ENCODE measurements around the gene OSBPL3.

OSBPL3 gene

GRCh38 chr7:24864214-24864817 is 115.7 kb downstream of the OSBPL3 start:
- peaks cover 0 to 39% of the 10 kb centered on the region in 2 experiments; a peak in 2 of 3 replicates for H3K36me3 ChIP-seq (ENCODE audit: control insufficient read depth in 2 of 2, insufficient read depth in 1 of 2, low read length in 2 of 2)
- CTCF ChIA-PET, result interaction anchor here (0.8 kb wide), 1 partner anchor 401 kb away, joined by 3 read pairs; no protein-coding TSS in a partner anchor
- POLR2A ChIA-PET, result no interaction called here

GRCh38 chr7:24863626-24864025 is 116.4 kb downstream of the OSBPL3 start:
- no peaks in the 10 kb centered on the region for H3K4me1 ChIP-seq (ENCODE audit: control insufficient read depth, insufficient read depth, low read length)
- H3K27ac ChIP-seq (ENCODE audit: extremely low read depth, low read depth, low read length), result no peak overlapping the region
- no peaks in the 10 kb centered on the region for H3K9me3 ChIP-seq (ENCODE audit: control insufficient read depth, insufficient read depth, low read depth, low read length)
- no peak for TF ChIP-seq TCF7L2 (IDR thresholded peaks at IDR 0.05; ENCODE audit: borderline replicate concordance, low read depth, low read length)
- TF ChIP-seq ZNF175 (tag by site-specific recombination; IDR thresholded peaks at IDR 0.05), result no peak
- TF ChIP-seq ZNF677 (tag by site-specific recombination; IDR thresholded peaks at IDR 0.05), result no peak
- no peak for TF ChIP-seq ZNF398 (tag by site-specific recombination; IDR thresholded peaks at IDR 0.05)
- no peak for TF ChIP-seq CTCF (tag by site-specific recombination; IDR thresholded peaks at IDR 0.05)
- TF ChIP-seq ZNF544 (tag by site-specific recombination; IDR thresholded peaks at IDR 0.05), result no peak
- TF ChIP-seq PRDM1 (tag by site-specific recombination; IDR thresholded peaks at IDR 0.05), result no peak
- no peak for TF ChIP-seq ZNF221 (tag by site-specific recombination; IDR thresholded peaks at IDR 0.05; ENCODE audit: borderline replicate concordance)
- no peak for TF ChIP-seq ZNF645 (tag by site-specific recombination; IDR thresholded peaks at IDR 0.05)
- TF ChIP-seq GLI4 (tag by site-specific recombination; IDR thresholded peaks at IDR 0.05), result no peak
- TF ChIP-seq ZNF239 (tag by site-specific recombination; IDR thresholded peaks at IDR 0.05), result no peak
- TF ChIP-seq KLF10 (tag by site-specific recombination; IDR thresholded peaks at IDR 0.05), result no peak
- TF ChIP-seq ZNF426 (tag by site-specific recombination; IDR thresholded peaks at IDR 0.05), result no peak
- TF ChIP-seq ZNF701 (tag by site-specific recombination; IDR thresholded peaks at IDR 0.05), result no peak
- TF ChIP-seq ZNF501 (tag by site-specific recombination; IDR thresholded peaks at IDR 0.05), result no peak
- TF ChIP-seq EGR2 (tag by site-specific recombination; IDR thresholded peaks at IDR 0.05; ENCODE audit: low read depth), result no peak
- TF ChIP-seq REST (tag by site-specific recombination; IDR thresholded peaks at IDR 0.05), result no peak
- TF ChIP-seq ZNF624 (tag by site-specific recombination; IDR thresholded peaks at IDR 0.05), result no peak
- ChIA-PET CTCF (interaction anchor here (0.6 to 1.2 kb wide), 3 partner anchors 52 to 400 kb away, joined by 3 read pairs; no protein-coding TSS in a partner anchor), POLR2A (no interaction called here)
- H3K4me3 ChIP-seq (ENCODE audit: low read depth, low read length), result no peak overlapping the region
- H3K36me3 ChIP-seq (ENCODE audit: control insufficient read depth in 2 of 2, insufficient read depth in 1 of 2, low read length in 2 of 2), result peaks cover 0 to 39% of the 10 kb centered on the region in 2 experiments; a peak in 2 of 3 replicates

More at GRCh38 chr7:24864214-24864817, 115.7 kb downstream of the OSBPL3 start:
- Histone ChIP-seq H3K4me3 (ENCODE audit: low read depth, low read length) (no peak overlapping the region), H3K9me3 (ENCODE audit: control insufficient read depth, insufficient read depth, low read depth, low read length) (no peaks in the 10 kb centered on the region), H3K4me1 (ENCODE audit: control insufficient read depth, insufficient read depth, low read length) (no peaks in the 10 kb centered on the region), H3K27ac (ENCODE audit: extremely low read depth, low read depth, low read length) (no peak overlapping the region)
- TF ChIP-seq BCL11A (tag by site-specific recombination; IDR thresholded peaks at IDR 0.05; ENCODE audit: low read depth) (no peak), ZNF366 (tag by site-specific recombination; conservative IDR thresholded peaks at IDR 0.05) (no peak)

All from HEK293 (cell line).